GM12873 (cell line): ENCODE results near the gene INPP5K.

Source experiments
- TF ChIP-seq, protein P1 (sequence below): IDR thresholded peaks from 2 replicates; pipeline ENCODE4 v1.5.1; 2012; ENCODE audit warnings: low read depth, mild to moderate bottlenecking, moderate library complexity, low read length, control low read depth; ENCODE audit not compliant: insufficient read depth; ENCODE audit errors: missing control alignments

INPP5K gene

DNA sequence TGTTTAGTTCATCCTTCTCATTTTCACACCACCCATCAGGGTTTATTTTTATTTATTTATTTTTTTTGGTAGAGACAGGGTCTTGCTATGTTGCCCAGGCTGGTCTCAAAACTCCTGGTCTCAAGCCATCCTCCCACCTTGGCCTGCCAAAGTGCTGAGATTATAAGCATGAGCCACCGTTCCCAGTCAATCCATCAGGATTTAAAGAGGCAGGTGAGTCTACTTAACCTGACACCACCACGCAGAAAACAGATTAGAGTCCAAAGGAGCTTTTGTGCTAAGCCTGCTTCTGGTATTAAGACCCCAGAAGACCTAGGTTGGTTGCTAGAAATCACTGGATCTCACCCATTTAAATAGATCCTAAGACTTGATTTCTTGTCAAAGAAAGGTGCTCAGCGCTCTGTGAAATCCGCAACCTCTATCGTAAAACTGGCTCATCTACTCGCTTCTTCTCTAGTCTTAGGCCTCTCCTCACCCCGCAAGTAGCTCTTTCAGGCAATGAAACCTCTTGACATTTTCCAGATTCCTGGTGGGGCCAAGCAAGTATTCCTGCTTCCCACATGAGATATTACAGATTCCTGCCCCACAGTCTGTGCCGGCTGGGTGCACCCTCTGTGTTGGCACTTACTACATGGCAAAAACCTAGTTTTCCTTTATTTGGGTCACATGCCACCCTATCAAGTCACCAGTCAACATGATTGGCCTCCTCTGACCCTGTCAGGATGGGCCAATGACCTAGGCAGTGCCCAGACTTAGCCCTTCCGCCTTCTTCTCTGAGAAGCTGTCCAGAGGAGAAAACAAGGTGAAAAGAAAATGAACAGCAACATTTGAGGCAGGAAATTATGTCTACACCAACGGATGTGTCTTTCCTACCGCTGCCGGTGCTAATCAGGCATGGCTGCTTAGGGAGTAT is 37.2 kb upstream of the INPP5K start:
- TF ChIP-seq, protein P1, sequence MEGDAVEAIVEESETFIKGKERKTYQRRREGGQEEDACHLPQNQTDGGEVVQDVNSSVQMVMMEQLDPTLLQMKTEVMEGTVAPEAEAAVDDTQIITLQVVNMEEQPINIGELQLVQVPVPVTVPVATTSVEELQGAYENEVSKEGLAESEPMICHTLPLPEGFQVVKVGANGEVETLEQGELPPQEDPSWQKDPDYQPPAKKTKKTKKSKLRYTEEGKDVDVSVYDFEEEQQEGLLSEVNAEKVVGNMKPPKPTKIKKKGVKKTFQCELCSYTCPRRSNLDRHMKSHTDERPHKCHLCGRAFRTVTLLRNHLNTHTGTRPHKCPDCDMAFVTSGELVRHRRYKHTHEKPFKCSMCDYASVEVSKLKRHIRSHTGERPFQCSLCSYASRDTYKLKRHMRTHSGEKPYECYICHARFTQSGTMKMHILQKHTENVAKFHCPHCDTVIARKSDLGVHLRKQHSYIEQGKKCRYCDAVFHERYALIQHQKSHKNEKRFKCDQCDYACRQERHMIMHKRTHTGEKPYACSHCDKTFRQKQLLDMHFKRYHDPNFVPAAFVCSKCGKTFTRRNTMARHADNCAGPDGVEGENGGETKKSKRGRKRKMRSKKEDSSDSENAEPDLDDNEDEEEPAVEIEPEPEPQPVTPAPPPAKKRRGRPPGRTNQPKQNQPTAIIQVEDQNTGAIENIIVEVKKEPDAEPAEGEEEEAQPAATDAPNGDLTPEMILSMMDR, result no peak

DNA sequence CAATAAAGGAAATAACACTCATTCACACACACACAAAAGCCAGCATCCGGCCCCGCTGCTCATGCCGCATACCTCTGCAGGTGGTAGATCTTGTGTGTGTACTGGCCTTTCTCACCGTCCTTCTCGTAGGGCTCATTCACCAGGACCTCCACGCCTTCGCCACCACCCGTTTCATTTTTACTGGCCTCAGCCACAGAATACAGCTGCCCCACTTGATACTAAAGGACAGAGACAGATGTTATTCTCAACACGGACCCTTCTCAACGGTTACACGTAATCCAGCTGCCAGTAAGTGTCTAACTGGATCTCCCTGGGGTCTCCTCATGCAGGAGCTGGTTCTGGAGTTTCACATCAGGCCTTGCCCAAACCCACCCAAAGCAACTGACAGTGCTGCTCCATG is 36.5 kb upstream of the INPP5K start:
- TF ChIP-seq, protein P1, result no peak

DNA sequence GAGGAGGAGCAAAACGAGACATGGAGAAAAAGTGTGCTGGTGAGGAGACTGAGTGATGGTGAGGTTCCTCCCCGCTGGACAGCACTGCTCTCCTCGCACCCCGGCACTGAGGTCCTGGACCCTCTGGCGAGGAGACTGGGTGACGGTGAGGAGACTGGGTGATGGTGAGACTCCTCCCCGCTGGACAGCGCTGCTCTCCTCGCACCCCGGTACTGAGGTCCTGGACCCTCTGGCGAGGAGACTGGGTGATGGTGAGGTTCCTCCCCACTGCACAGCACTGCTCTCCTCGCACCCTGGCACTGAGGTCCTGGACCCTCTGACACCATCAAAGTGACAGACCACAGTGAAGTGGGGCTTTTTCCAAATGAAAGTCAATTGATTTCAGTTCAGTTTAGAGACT is 35.3 kb upstream of the INPP5K start:
- TF ChIP-seq, protein P1, result no peak

DNA sequence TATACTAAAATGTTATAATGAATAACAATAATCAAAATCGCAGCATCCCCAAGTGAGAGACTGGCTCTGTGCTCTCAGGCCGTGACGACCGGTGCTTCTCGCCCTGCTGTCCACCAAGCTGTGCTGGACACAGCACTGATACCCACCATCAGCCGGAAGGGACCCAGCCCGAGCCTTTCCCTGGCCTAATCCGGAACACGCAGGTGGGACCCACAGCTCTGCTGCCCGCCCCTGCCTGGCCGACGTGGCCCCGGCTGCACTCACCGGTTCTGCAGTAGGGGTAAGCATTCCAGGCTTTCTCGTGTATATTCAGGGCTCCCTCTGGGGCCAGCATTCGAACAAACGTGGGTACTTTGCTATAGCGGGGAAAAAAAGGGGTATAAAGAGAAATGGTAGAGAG is 31.6 kb upstream of the INPP5K start:
- TF ChIP-seq, protein P1, result no peak

DNA sequence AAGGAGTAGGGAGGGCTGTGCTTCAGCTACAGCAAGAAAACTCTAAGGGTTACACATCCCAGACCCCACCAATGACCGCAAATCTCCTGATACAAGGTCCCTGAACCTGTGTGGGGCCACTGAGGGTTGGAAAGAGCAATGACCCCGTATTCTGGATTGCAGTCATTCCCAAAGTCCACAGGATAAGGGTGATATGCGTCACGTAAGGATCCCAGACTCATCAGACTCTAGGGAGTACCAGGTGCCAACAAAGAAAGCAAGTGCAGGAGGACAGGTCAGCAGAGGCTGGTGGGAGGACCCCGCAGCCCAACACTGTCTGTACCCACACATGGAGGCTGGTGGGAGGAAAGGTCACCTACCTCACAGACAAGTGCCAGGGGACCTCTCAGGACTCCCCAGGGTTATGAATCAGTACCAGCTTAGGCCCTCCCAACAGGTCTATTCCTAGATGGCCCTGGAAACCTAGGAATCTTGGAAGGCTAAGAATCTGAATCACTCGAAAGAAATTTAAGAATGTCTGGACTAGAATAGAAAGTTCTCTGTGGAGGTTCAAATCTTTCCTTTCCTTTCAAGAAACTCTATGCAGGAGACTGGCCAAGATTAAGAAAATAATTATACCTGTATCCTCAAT is 30.0 kb upstream of the INPP5K start:
- TF ChIP-seq, protein P1, result no peak

DNA sequence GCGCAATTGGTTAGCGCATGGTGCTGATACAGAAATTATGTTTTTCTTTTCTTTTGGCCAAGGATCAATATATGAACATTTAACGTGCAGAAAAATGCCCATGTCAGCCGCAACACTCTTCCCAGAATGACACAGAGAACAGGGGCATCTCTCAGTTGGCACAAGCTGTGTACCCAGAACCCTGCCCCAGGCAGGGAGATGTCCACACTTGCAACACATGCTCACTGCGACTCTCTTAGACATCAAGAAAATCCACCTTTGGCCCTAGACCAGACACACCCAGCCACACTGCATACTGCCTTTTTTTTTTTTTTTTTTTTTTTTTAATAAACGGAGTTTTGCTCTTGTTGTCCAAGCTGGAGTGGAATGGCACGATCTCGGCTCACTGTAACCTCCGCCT is 29.2 kb upstream of the INPP5K start:
- TF ChIP-seq, protein P1, result no peak

DNA sequence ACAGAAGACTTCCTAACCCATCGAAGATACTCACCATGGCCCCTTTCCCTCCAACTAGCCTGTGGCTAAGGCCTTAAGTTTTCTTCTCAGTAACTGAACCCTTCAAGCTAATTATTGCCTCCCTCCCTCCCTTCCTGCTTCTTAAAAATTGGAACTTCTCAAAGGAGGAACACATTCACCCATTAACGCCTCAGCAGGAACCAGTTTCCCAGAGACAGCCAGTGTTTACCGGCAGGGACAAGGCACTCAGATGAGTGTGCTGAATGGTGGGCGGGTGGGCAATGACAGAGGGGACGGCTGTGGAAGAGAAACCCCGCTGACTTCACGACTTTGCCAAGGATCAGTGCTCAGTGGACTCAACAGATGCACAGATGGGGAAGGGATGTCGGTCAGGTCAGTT is 25.9 kb upstream of the INPP5K start:
- TF ChIP-seq, protein P1, result no peak
